Mammary epithelial cell (primary cell): Measurements from ENCODE around the gene UNC5A.

Source experiments
- EZH2 ChIP-seq: IDR thresholded peaks from 2 replicates; pipeline ENCODE4 v1.6.1; 2012; ENCODE audit warnings: low read length, inconsistent platforms, borderline replicate concordance
- TF ChIP-seq, protein P1 (sequence below), 2 donors: IDR thresholded peaks in 1 of 2; conservative IDR thresholded peaks in 1 of 2; 2 replicates each; pipeline ENCODE4 v1.5.1; 2011 to 2012; ENCODE audit warnings: inconsistent platforms in 2 of 2, low read length in 2 of 2, mild to moderate bottlenecking in 2 of 2, control low read depth in 1 of 2, low read depth in 1 of 2; ENCODE audit not compliant: insufficient read depth in 1 of 2; ENCODE audit errors: extremely low read depth in 1 of 2

DNA sequence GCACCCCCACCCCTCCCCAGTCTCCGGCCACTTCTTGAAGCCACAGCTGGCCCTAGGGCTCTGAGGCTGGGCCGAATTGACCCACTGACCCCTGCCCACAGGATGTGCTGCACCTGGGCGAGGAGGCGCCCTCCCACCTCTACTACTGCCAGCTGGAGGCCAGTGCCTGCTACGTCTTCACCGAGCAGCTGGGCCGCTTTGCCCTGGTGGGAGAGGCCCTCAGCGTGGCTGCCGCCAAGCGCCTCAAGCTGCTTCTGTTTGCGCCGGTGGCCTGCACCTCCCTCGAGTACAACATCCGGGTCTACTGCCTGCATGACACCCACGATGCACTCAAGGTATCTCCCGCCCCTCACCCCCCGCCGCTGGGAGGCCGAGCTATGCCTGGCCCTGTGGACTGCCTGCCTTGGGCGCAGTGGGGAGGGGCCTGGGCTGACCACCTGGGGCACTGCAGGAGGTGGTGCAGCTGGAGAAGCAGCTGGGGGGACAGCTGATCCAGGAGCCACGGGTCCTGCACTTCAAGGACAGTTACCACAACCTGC lies 67.5 kb downstream of the UNC5A start:
- TF ChIP-seq, protein P1, sequence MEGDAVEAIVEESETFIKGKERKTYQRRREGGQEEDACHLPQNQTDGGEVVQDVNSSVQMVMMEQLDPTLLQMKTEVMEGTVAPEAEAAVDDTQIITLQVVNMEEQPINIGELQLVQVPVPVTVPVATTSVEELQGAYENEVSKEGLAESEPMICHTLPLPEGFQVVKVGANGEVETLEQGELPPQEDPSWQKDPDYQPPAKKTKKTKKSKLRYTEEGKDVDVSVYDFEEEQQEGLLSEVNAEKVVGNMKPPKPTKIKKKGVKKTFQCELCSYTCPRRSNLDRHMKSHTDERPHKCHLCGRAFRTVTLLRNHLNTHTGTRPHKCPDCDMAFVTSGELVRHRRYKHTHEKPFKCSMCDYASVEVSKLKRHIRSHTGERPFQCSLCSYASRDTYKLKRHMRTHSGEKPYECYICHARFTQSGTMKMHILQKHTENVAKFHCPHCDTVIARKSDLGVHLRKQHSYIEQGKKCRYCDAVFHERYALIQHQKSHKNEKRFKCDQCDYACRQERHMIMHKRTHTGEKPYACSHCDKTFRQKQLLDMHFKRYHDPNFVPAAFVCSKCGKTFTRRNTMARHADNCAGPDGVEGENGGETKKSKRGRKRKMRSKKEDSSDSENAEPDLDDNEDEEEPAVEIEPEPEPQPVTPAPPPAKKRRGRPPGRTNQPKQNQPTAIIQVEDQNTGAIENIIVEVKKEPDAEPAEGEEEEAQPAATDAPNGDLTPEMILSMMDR (conservative IDR thresholded peaks at IDR 0.05 in 1 of 2, IDR thresholded peaks at IDR 0.05 in 1 of 2; ENCODE audit: extremely low read depth in 1 of 2, insufficient read depth in 1 of 2, low read depth in 1 of 2, low read length in 2 of 2): no peak
- no peak for TF ChIP-seq EZH2
